SH-SY5Y (cell line): Measurements from ENCODE around the gene ACTA1.

ENCODE experiments used
- GATA2 ChIP-seq: IDR thresholded peaks from 2 replicates; pipeline ENCODE4 v1.6.1; 2011; ENCODE audit warnings: mild to moderate bottlenecking, low read depth, low read length
- GATA3 ChIP-seq: IDR thresholded peaks from 2 replicates; pipeline ENCODE4 v1.6.1; 2011; ENCODE audit warnings: low read depth, mild to moderate bottlenecking, low read length, moderate library complexity

DNA sequence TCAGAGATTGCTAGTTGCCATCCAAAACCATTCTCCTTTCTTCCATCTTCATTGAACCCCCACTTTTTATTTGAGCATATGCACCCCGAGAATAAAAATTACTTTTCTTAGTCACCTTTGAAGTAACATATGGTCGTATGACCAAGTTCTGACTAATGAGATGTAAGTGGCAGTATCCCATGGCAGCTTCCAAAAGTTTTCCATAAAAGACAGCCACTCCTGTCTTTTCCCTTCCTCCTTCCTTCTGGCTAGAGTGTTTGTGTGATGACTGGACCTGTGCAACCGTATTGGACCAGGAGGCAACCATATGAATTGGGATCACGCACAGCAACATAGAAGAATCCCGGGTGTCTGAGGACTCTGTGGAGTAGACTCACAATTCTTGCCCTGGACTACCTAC is 49.9 kb downstream of the ACTA1 start:
- TF ChIP-seq GATA3 (no peak), GATA2 (no peak)
